Lower leg skin (tissue), 4 donors: ENCODE data around the gene CCL7. TPM values are rescaled to one million over a fixed set of nuclear protein-coding genes. Genes with fewer than 3 reads are reported as not detected.

Source experiments
- DNase-seq, 2 donors: peaks; one replicate each; pipeline ENCODE4 v3.0.0-alpha.2; 2019; ENCODE audit warnings: low spot score in 2 of 2
- H3K4me3 ChIP-seq: fragments of 200-600 bp; sonication (generic); 2 replicates; pipeline ENCODE4 v1.5.1; 2017; ENCODE audit warnings: mild to moderate bottlenecking, low read depth; ENCODE audit not compliant: poor library complexity, severe bottlenecking
- CTCF ChIP-seq, 3 donors: fragments of 450-650 bp; IDR thresholded peaks; one replicate each; pipeline ENCODE4 v1.5.1; 2016; ENCODE audit warnings: antibody characterized with exemption in 3 of 3, mild to moderate bottlenecking in 3 of 3, moderate library complexity in 2 of 3
- POLR2A ChIP-seq, 2 donors: fragments of 450-650 bp; IDR thresholded peaks; one replicate each; pipeline ENCODE4 v1.6.1; 2016 to 2017; ENCODE audit warnings: antibody characterized with exemption in 2 of 2, mild to moderate bottlenecking in 1 of 2, moderate library complexity in 1 of 2
- WGBS, 2 donors: methylation state at CpG; one replicate each; pipeline ENCODE4 v1.1.5; 2018; 5-methylcytosine and 5-hydroxymethylcytosine counted together
- intact Hi-C: fragments of 100-400 bp; cut with DNase I; formaldehyde crosslinking; loops from one replicate; pipeline ENCODE4 v1.15.0; 2023; ENCODE audit warnings: low total_unique reads
- total RNA-seq, 4 donors: library from RNA; depleted of rRNA; stranded (reverse); fragments of >200 nt; gene quantifications; one replicate each; pipeline ENCODE4 v1.1.0, GENCODE V29; 2016

The CCL7 gene
- total RNA-seq, 4 donors from 2014 or later: not detected

- 48 to 95% methylated on average over 2 of the region's 2 CpGs for WGBS, 2 donors
- DNase-seq: peak in 1 of 2 donors; percentile 31
- no peak for TF ChIP-seq CTCF (IDR thresholded peaks at IDR 0.05)
- no peak for TF ChIP-seq POLR2A (IDR thresholded peaks at IDR 0.05)
- intact Hi-C loops: no loop called here
- H3K4me3 ChIP-seq: no peak overlapping the region
Measured at GRCh38 chr17:34301986-34302385, 32.0 kb downstream of the CCL7 start.

- peak in 1 of 2 donors; percentile 45 for DNase-seq
- H3K4me3 ChIP-seq: no peak overlapping the region
- TF ChIP-seq POLR2A (IDR thresholded peaks at IDR 0.05) (no peak), CTCF (IDR thresholded peaks at IDR 0.05) (no peak)
- WGBS, 2 donors: 74 to 90% methylated on average over 1 of the region's 1 CpG
- intact Hi-C loops: no loop called here
Measured at GRCh38 chr17:34302636-34303035, 32.6 kb downstream of the CCL7 start.

GRCh38 chr17:34303606-34304005, 33.6 kb downstream of the CCL7 start:
- H3K4me3 ChIP-seq: no peak overlapping the region
- WGBS, 2 donors: 89 to 92% methylated on average over 2 of the region's 2 CpGs
- TF ChIP-seq CTCF (IDR thresholded peaks at IDR 0.05) (no peak), POLR2A (IDR thresholded peaks at IDR 0.05) (no peak)
- DNase-seq: peak in 1 of 2 donors; percentile 66
- intact Hi-C loops: no loop called here

- WGBS, 2 donors: 94 to 96% methylated on average over 4 of the region's 4 CpGs
- H3K4me3 ChIP-seq: no peak overlapping the region
- peak in 1 of 2 donors; percentile 21 for DNase-seq
- no peak for TF ChIP-seq POLR2A (IDR thresholded peaks at IDR 0.05)
- no peak for TF ChIP-seq CTCF (IDR thresholded peaks at IDR 0.05)
- intact Hi-C loops: no loop called here
Measured at GRCh38 chr17:34305061-34305460, 35.0 kb downstream of the CCL7 start.

- DNase-seq: peak in 1 of 2 donors; percentile 61
- intact Hi-C loops: no loop called here
- TF ChIP-seq CTCF (IDR thresholded peaks at IDR 0.05): no peak
- TF ChIP-seq POLR2A (IDR thresholded peaks at IDR 0.05): no peak
- no peak overlapping the region for H3K4me3 ChIP-seq
Measured at GRCh38 chr17:34305606-34306005, 35.6 kb downstream of the CCL7 start.

- peak in 1 of 2 donors; percentile 76 for DNase-seq
- TF ChIP-seq POLR2A (IDR thresholded peaks at IDR 0.05) (no peak), CTCF (IDR thresholded peaks at IDR 0.05) (no peak)
- intact Hi-C loops: no loop called here
- H3K4me3 ChIP-seq: no peak overlapping the region
- 80% methylated on average over 3 of the region's 3 CpGs for WGBS, 2 donors
Measured at GRCh38 chr17:34306466-34306865, 36.4 kb downstream of the CCL7 start.
